Body of pancreas (tissue), 4 donors: ENCODE results near the gene PPP1CA.

Experiments used
- POLR2A ChIP-seq, 3 donors: fragments of 450-650 bp; IDR thresholded peaks; one replicate each; pipeline ENCODE4 v1.6.1; 2016; ENCODE audit warnings: antibody characterized with exemption in 3 of 3, mild to moderate bottlenecking in 2 of 3
- TF ChIP-seq, protein P1 (sequence below), 7 experiments: fragments of 450-650 bp in 4 of 7; fragments of 200-600 bp in 3 of 7; sonication (generic) in 3 of 7; IDR thresholded peaks; one replicate each; pipeline ENCODE4 v1.5.1; 2016 to 2019; ENCODE audit warnings: antibody characterized with exemption in 7 of 7

DNA sequence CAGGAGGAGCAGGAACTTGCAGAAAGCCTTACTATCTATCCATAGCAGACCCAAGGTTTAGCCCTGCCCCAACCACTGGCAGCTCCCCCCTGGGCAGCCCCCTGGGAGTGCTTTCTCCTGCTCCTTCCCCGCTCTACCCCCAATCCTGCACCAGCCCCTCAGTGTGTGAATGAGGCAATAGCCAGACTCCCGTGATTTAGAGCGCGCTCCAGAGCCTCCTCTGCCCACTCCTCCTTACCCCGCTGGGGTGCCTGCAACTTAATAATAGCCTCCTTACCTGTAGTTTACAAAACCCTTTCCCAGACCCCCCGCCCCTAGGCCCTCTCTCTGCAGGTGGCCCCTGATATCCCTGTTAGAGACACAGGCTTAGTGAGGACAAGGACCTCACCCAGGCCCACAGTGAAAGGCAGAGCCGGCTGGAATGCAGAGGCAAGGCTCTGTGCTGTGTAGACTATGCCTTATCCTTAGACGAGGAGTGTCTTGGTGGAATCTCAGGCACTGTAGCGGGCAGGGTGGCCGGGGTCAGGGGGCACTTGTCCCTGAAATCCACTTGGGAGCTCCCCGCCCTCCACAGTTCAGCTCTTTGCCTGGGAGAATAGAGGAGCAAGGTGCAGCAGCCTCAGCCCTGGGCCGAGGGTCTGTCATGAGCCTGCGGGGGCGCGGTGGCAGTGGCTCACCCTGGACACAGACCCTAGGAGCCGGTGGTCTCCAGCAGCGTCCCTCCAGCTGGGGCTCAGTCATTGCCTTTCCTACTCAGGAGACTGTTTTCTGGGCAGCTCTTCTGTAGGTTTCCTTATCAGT, 9.5 kb upstream of the PPP1CA start:
- TF ChIP-seq, protein P1, sequence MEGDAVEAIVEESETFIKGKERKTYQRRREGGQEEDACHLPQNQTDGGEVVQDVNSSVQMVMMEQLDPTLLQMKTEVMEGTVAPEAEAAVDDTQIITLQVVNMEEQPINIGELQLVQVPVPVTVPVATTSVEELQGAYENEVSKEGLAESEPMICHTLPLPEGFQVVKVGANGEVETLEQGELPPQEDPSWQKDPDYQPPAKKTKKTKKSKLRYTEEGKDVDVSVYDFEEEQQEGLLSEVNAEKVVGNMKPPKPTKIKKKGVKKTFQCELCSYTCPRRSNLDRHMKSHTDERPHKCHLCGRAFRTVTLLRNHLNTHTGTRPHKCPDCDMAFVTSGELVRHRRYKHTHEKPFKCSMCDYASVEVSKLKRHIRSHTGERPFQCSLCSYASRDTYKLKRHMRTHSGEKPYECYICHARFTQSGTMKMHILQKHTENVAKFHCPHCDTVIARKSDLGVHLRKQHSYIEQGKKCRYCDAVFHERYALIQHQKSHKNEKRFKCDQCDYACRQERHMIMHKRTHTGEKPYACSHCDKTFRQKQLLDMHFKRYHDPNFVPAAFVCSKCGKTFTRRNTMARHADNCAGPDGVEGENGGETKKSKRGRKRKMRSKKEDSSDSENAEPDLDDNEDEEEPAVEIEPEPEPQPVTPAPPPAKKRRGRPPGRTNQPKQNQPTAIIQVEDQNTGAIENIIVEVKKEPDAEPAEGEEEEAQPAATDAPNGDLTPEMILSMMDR (IDR thresholded peaks at IDR 0.05): no peak
- no peak for TF ChIP-seq POLR2A (IDR thresholded peaks at IDR 0.05)
